K562 (cell line): ENCODE measurements around the gene RPS17. TPM values are rescaled to one million over a fixed set of nuclear protein-coding genes. Genes with fewer than 3 reads are reported as not detected.

Experiments
- ATAC-seq: fragments of 200-7000 bp; cut with Tn5 transposase; 3 replicates; pipeline ENCODE4 v1.9.1; 2020; ENCODE audit warnings: moderate library complexity
- BruUV-seq: library from RNA; stranded (reverse); fragments of 400-500 nt; replicated peaks from 2 replicates; lab custom pipeline; 2021; lab: Mats Ljungman, UMichigan
- CTCF ChIA-PET: fragments of 300-600 bp; formaldehyde crosslinking; extraction: SDS; loops from one replicate; lab custom pipeline; 2021; ENCODE audit warnings: low intra/inter-chr PET ratio; lab: Yijun Ruan, JAX
- POLR2A ChIA-PET: fragments of 300-600, 350-650 bp; sonication (Branson Sonifier 250); formaldehyde crosslinking; extraction: SDS; loops from one replicate; lab custom pipeline; 2021; ENCODE audit warnings: antibody characterized with exemption, inconsistent platforms; lab: Yijun Ruan, JAX
- DNase-seq, 4 experiments: peaks; one replicate each; pipeline versions ENCODE4 v3.0.0 to v3.0.0-alpha.2; 2011 to 2018; ENCODE audit warnings: low spot score in 3 of 4, mixed read lengths in 3 of 4; ENCODE audit errors: extremely low read depth in 1 of 4
- FAIRE-seq: peaks from 2 replicates; lab custom pipeline; 2011; peaks lifted over from hg19 to GRCh38; lab: Jason Lieb, UNC
- H2AFZ ChIP-seq: 2 replicates; pipeline ENCODE4 v1.6.0; 2011; ENCODE audit warnings: low read depth, low read length, control low read depth, inconsistent platforms
- H3K27ac ChIP-seq: fragments of 200-600 bp; 3 replicates; pipeline ENCODE4 v1.8.0; 2011; ENCODE audit warnings: low read depth, mild to moderate bottlenecking, control low read depth, inconsistent platforms, low read length, moderate library complexity, mixed read lengths; ENCODE audit errors: extremely low read depth
- H3K27me3 ChIP-seq, 2 experiments: fragments of 300-600 bp in 1 of 2; 2 replicates in 1 of 2; 3 replicates in 1 of 2; pipeline versions ENCODE4 v1.6.0 to v1.8.0; 2011; ENCODE audit warnings: inconsistent platforms in 2 of 2, low read length in 2 of 2, mild to moderate bottlenecking in 1 of 2, mixed read lengths in 1 of 2, moderate library complexity in 1 of 2; ENCODE audit not compliant: control insufficient read depth in 2 of 2, insufficient read depth in 2 of 2
- H3K36me3 ChIP-seq: fragments of 300-600 bp; 3 replicates; pipeline ENCODE4 v1.8.0; 2011; ENCODE audit warnings: mild to moderate bottlenecking, low read length, inconsistent platforms; ENCODE audit not compliant: control insufficient read depth, insufficient read depth
- H3K4me1 ChIP-seq, 2 experiments: fragments of 200-600 bp in 1 of 2; replicated peaks in 1 of 2; 2 replicates in 1 of 2; 3 replicates in 1 of 2; pipeline versions ENCODE4 v1.5.1 to v1.8.0; 2011; ENCODE audit warnings: inconsistent platforms in 2 of 2, low read length in 2 of 2, mild to moderate bottlenecking in 1 of 2, mixed read lengths in 1 of 2, moderate library complexity in 1 of 2; ENCODE audit not compliant: control insufficient read depth in 2 of 2, insufficient read depth in 2 of 2
- H3K4me2 ChIP-seq: 2 replicates; pipeline ENCODE4 v1.6.1; 2011; ENCODE audit warnings: low read length, control low read depth, inconsistent platforms, mixed read lengths; ENCODE audit not compliant: insufficient read depth
- H3K4me3 ChIP-seq: fragments of 200-600 bp; sonication (generic), shearing (Covaris generic); 2 replicates; pipeline ENCODE4 v1.5.1; 2016; ENCODE audit warnings: control low read depth, inconsistent platforms
- H3K79me2 ChIP-seq: fragments of 200-600 bp; 3 replicates; pipeline ENCODE4 v1.8.0; 2011; ENCODE audit warnings: low read length, inconsistent platforms; ENCODE audit not compliant: control insufficient read depth, insufficient read depth
- H3K9ac ChIP-seq, 2 experiments: 2 replicates each; pipeline versions ENCODE4 v1.6.0 to v1.6.1; 2011; ENCODE audit warnings: low read depth in 2 of 2, low read length in 2 of 2, control low read depth in 1 of 2, inconsistent platforms in 1 of 2, mild to moderate bottlenecking in 1 of 2, mixed read lengths in 1 of 2; ENCODE audit not compliant: insufficient read depth in 1 of 2
- H3K9me1 ChIP-seq: one replicate; pipeline ENCODE4 v1.6.0; 2011; ENCODE audit warnings: inconsistent platforms, mild to moderate bottlenecking, low read length, moderate library complexity; ENCODE audit not compliant: control insufficient read depth, insufficient read depth
- H3K9me3 ChIP-seq: replicated peaks from 2 replicates; pipeline ENCODE4 v1.5.1; 2011; ENCODE audit warnings: low read depth, low read length, inconsistent platforms; ENCODE audit not compliant: control insufficient read depth, insufficient read depth
- H4K20me1 ChIP-seq: replicated peaks from 2 replicates; pipeline ENCODE4 v1.6.1; 2011; ENCODE audit warnings: low read length, inconsistent platforms, mixed read lengths; ENCODE audit not compliant: control insufficient read depth, insufficient read depth
- BCOR ChIP-seq: fragments of 450-650 bp; IDR thresholded peaks from 2 replicates; pipeline ENCODE4 v1.6.1; 2016
- CTBP1 ChIP-seq: fragments of 450-650 bp; IDR thresholded peaks from 2 replicates; pipeline ENCODE4 v1.6.1; 2016; ENCODE audit warnings: borderline replicate concordance
- DPF2 ChIP-seq: fragments of 450-650 bp; IDR thresholded peaks from 2 replicates; pipeline ENCODE4 v1.6.1; 2016
- EP300 ChIP-seq: IDR thresholded peaks from 2 replicates; pipeline ENCODE4 v1.6.1; 2012; ENCODE audit warnings: low read length, improper control_type of control experiment
- ETS2 ChIP-seq: IDR thresholded peaks from 2 replicates; pipeline ENCODE4 v1.6.1; 2016; ENCODE audit warnings: borderline replicate concordance, missing genetic modification characterization, mild to moderate bottlenecking, moderate library complexity, missing compliant biosample characterization; ENCODE audit not compliant: poor library complexity, severe bottlenecking
- FOXJ3 ChIP-seq: sonication (generic); formaldehyde crosslinking; IDR thresholded peaks from 2 replicates; pipeline ENCODE4 v1.4.0; 2020; ENCODE audit warnings: mild to moderate bottlenecking, missing genetic modification reagents
- FUS ChIP-seq: fragments of 200-400 bp; formaldehyde crosslinking; optimal IDR thresholded peaks from 2 replicates; pipeline ENCODE3; 2017; ENCODE audit warnings: low read depth, low read length
- GATA2 ChIP-seq: sonication (generic); formaldehyde crosslinking; IDR thresholded peaks from 2 replicates; pipeline ENCODE4 v1.4.0; 2020; ENCODE audit warnings: mild to moderate bottlenecking, missing genetic modification reagents
- GTF2F1 ChIP-seq: IDR thresholded peaks from 2 replicates; pipeline ENCODE4 v1.6.1; 2011; ENCODE audit warnings: low read depth, low read length, improper control_type of control experiment
- HDGF ChIP-seq: fragments of 450-650 bp; IDR thresholded peaks from 2 replicates; pipeline ENCODE4 v1.6.1; 2016
- ILF3 ChIP-seq: fragments of 450-650 bp; IDR thresholded peaks from 2 replicates; pipeline ENCODE4 v1.6.1; 2018; ENCODE audit warnings: antibody characterized with exemption, mild to moderate bottlenecking, moderate library complexity, borderline replicate concordance
- KLF16 ChIP-seq: IDR thresholded peaks from 2 replicates; pipeline ENCODE4 v1.6.1; 2016; ENCODE audit warnings: antibody characterized with exemption
- MNT ChIP-seq, 2 experiments: fragments of 450-650 bp; conservative IDR thresholded peaks; 2 replicates each; pipeline ENCODE4 v1.6.1; 2017; ENCODE audit warnings: mild to moderate bottlenecking in 2 of 2, moderate library complexity in 2 of 2
- NCOA2 ChIP-seq, 2 experiments: fragments of 450-650 bp; IDR thresholded peaks; 2 replicates each; pipeline ENCODE4 v1.6.1; 2018; ENCODE audit warnings: mild to moderate bottlenecking in 2 of 2, moderate library complexity in 1 of 2; ENCODE audit not compliant: partially characterized antibody in 2 of 2
- POLR2A ChIP-seq: fragments of 450-650 bp; conservative IDR thresholded peaks from 2 replicates; pipeline ENCODE4 v1.6.1; 2016
- PTTG1 ChIP-seq: fragments of 450-650 bp; IDR thresholded peaks from 2 replicates; pipeline ENCODE4 v1.6.1; 2016; ENCODE audit warnings: low read depth, mild to moderate bottlenecking, missing genetic modification characterization, missing compliant biosample characterization
- RCOR1 ChIP-seq, 2 experiments: IDR thresholded peaks; 2 replicates each; pipeline ENCODE4 v1.6.1; 2012; ENCODE audit warnings: low read depth in 2 of 2, low read length in 2 of 2, borderline replicate concordance in 1 of 2, improper control_type of control experiment in 1 of 2
- RNF219 ChIP-seq: fragments of 250-450 bp; sonication (Bioruptor Pico); IDR thresholded peaks from 2 replicates; pipeline ENCODE4 v1.5.0; 2022; ENCODE audit warnings: mild to moderate bottlenecking
- SP1 ChIP-seq: sonication (generic); formaldehyde crosslinking; IDR thresholded peaks from 2 replicates; pipeline ENCODE4 v1.8.1; 2022; ENCODE audit warnings: mild to moderate bottlenecking, missing genetic modification reagents
- TBP ChIP-seq: optimal IDR thresholded peaks from 2 replicates; pipeline ENCODE3; 2011; ENCODE audit warnings: low read depth, low read length, improper control_type of control experiment
- TCF3 ChIP-seq: sonication (generic); formaldehyde crosslinking; IDR thresholded peaks from 2 replicates; pipeline ENCODE4 v1.4.0; 2020; ENCODE audit warnings: mild to moderate bottlenecking, missing genetic modification reagents
- XRCC3 ChIP-seq: fragments of 450-650 bp; IDR thresholded peaks from 2 replicates; pipeline ENCODE4 v1.6.1; 2017; ENCODE audit warnings: mild to moderate bottlenecking, moderate library complexity
- ZKSCAN1 ChIP-seq: fragments of 150-350 bp; IDR thresholded peaks from 2 replicates; pipeline ENCODE4 v1.6.1; 2016; ENCODE audit warnings: low read depth, low read length
- ZNF75A ChIP-seq: fragments of 450-650 bp; formaldehyde crosslinking; IDR thresholded peaks from 2 replicates; pipeline ENCODE4 v1.4.0; 2020; ENCODE audit warnings: mild to moderate bottlenecking
- WGBS: fragments of 100-300 bp; shearing (Covaris generic); methylation state at CpG from one replicate; pipeline ENCODE4 v1.1.6; 2016; ENCODE audit warnings: low coverage, mixed read lengths; ENCODE audit not compliant: insufficient coverage; ENCODE audit errors: missing lambda C conversion rate; 5-methylcytosine and 5-hydroxymethylcytosine counted together
- in situ Hi-C: fragments of 300-500 bp; cut with MboI; formaldehyde crosslinking; loops from 4 replicates; pipeline ENCODE4 v1.15.0; 2018; ENCODE audit warnings: inconsistent platforms, mixed read lengths
- intact Hi-C: fragments of 100-400 bp; cut with micrococcal nuclease; formaldehyde crosslinking; loops from 2 replicates; pipeline ENCODE4 v1.14.2; 2022
- polyA plus RNA-seq, 8 experiments: library from polyadenylated mRNA; depleted of rRNA in 4 of 8; stranded (reverse) in 5 of 8; unstranded in 3 of 8; fragments of >200 nt; fragmentation: Nextera tagmentation in 2 of 8; fragmentation: Illumina TruSeq in 1 of 8; extraction: Ambion mirVana in 2 of 8; extraction: Trizol in 1 of 8; gene quantifications; 2 replicates each; pipeline versions ENCODE4 v1.2.1 to v1.2.3, GENCODE V29; 2011 to 2014; ENCODE audit warnings: inconsistent platforms in 1 of 8, missing spikeins in 1 of 8
- total RNA-seq, 7 experiments: library from RNA; depleted of rRNA in 6 of 7; stranded (reverse); fragments of >200 nt in 6 of 7; fragmentation: Illumina TruSeq in 2 of 7; extraction: Trizol in 2 of 7; gene quantifications; 2 replicates each; pipeline versions ENCODE4 v1.2.1 to v1.2.3, GENCODE V29; 2011 to 2021; ENCODE audit warnings: low replicate concordance in 1 of 7

RPS17 gene
- total and polyA plus RNA-seq, 9 of the 15 experiments (the other 6 are each of a cell fraction or from before 2014, with no cell fraction given), result 1,988 to 6,515 (median 5,229) TPM

GRCh38 chr15:82567661-82568060 is 27.4 kb upstream of the RPS17 start:
- FAIRE-seq, result no peak
- Histone ChIP-seq H2AFZ (no peak overlapping the region), H3K9ac (peak overlapping the region in 1 of 2 experiments; percentile 6; a peak in 1 of 4 replicates), H3K9me1 (peaks cover 4% of the 10 kb centered on the region), H3K4me1 (peaks cover 21% of the 10 kb centered on the region in 2 experiments; a peak in 4 of 5 replicates), H4K20me1 (peaks cover 10% of the 10 kb centered on the region), H3K36me3 (peaks cover 62% of the 10 kb centered on the region), H3K27ac (no peak overlapping the region), H3K4me3 (no peak overlapping the region), H3K4me2 (no peak overlapping the region), H3K79me2 (no peaks in the 10 kb centered on the region; the same call in 2 of the 3 replicates), H3K9me3 (no peaks in the 10 kb centered on the region), H3K27me3 (no peaks in the 10 kb centered on the region)
- DNase-seq, result peak in 1 of 4 experiments; percentile 19
- ATAC-seq, result peak; percentile 37
- intact Hi-C loops, result loop anchor here (5.0 kb wide), 1 partner anchor 65 kb away; no protein-coding TSS in a partner anchor
- CTCF ChIA-PET, result no interaction called here
- POLR2A ChIA-PET, result interaction anchor here (0.5 to 2.1 kb wide), 2 partner anchors 32 to 217 kb away, joined by 3 to 5 read pairs; no protein-coding TSS in a partner anchor
- BruUV-seq, result no TSS peak
- in situ Hi-C loops, result no loop called here
- 5% methylated on average over 2 of the region's 2 CpGs for WGBS
- TF ChIP-seq KLF16 (no peak), ZNF75A (CRISPR knock-in tag) (no peak), ZKSCAN1 (no peak), GTF2F1 (no peak), TCF3 (CRISPR knock-in tag) (0 out of 2 replicates have a peak, but pooled peaks have one; percentile 26), TBP (no peak), POLR2A (no peak), FUS (no peak), FOXJ3 (no peak), MNT (conservative IDR thresholded peaks at IDR 0.05) (no peak), PTTG1 (tag) (0 out of 2 replicates have a peak, but pooled peaks have one; percentile 20), XRCC3 (no peak), DPF2 (no peak), HDGF (no peak), NCOA2 (IDR thresholded peaks at IDR 0.05; ENCODE audit: partially characterized antibody in 2 of 2) (no peak), ETS2 (tag) (no peak), EP300 (no peak), RNF219 (no peak), GATA2 (CRISPR knock-in tag) (no peak), ILF3 (no peak), BCOR (no peak), RCOR1 (IDR thresholded peaks at IDR 0.05; ENCODE audit: borderline replicate concordance in 1 of 2, low read depth in 2 of 2, low read length in 2 of 2) (peak in 1 of 2 experiments; percentile 43; a peak in 1 of 4 replicates), CTBP1 (0 out of 2 replicates have a peak, but pooled peaks have one; percentile 16), SP1 (CRISPR knock-in tag) (no peak)
